Gastroesophageal sphincter (tissue), 4 donors: Measurements from ENCODE around the gene GCC1. TPM values are rescaled to one million over a fixed set of nuclear protein-coding genes. Genes with fewer than 3 reads are reported as not detected.

ENCODE experiments used
- ATAC-seq: fragments of 150-250 bp; one replicate; pipeline ENCODE4 v1.9.1; 2016; ENCODE audit warnings: mild to moderate bottlenecking, moderate library complexity
- H3K27ac ChIP-seq, 4 donors: fragments of 200-600 bp; sonication (generic) in 3 of 4; 1 replicate in 3 of 4; 2 replicates in 1 of 4; pipeline ENCODE4 v1.5.1; 2016 to 2019
- H3K27me3 ChIP-seq: fragments of 200-600 bp; sonication (generic); one replicate; pipeline ENCODE4 v1.5.1; 2019
- H3K36me3 ChIP-seq, 2 donors: fragments of 200-600 bp; sonication (generic); one replicate each; pipeline ENCODE4 v1.5.1; 2019; ENCODE audit warnings: control low read depth in 1 of 2
- H3K4me1 ChIP-seq, 3 donors: fragments of 200-600 bp; sonication (generic); 1 replicate in 2 of 3; 2 replicates in 1 of 3; pipeline ENCODE4 v1.5.1; 2016 to 2019; ENCODE audit warnings: control low read depth in 2 of 3
- H3K4me3 ChIP-seq, 2 donors: fragments of 200-600 bp; sonication (generic); one replicate each; pipeline ENCODE4 v1.5.1; 2019; ENCODE audit warnings: mild to moderate bottlenecking in 1 of 2, moderate library complexity in 1 of 2
- H3K9me3 ChIP-seq, 3 donors: fragments of 200-600 bp; sonication (generic); one replicate each; pipeline ENCODE4 v1.5.1; 2017 to 2019; ENCODE audit warnings: control low read depth in 2 of 3
- CTCF ChIP-seq, 4 experiments: fragments of 200-600 bp in 2 of 4; fragments of 450-650 bp in 2 of 4; sonication (generic) in 1 of 4; IDR thresholded peaks; one replicate each; pipeline ENCODE4 v1.5.1; 2017 to 2019; ENCODE audit warnings: antibody characterized with exemption in 4 of 4, mild to moderate bottlenecking in 2 of 4, moderate library complexity in 2 of 4
- EP300 ChIP-seq: sonication (generic); formaldehyde crosslinking; IDR thresholded peaks from one replicate; pipeline ENCODE4 v1.6.1; 2017; ENCODE audit warnings: antibody characterized with exemption, mild to moderate bottlenecking
- POLR2A ChIP-seq, 2 donors: fragments of 450-650 bp; IDR thresholded peaks; one replicate each; pipeline ENCODE4 v1.6.1; 2017; ENCODE audit warnings: antibody characterized with exemption in 2 of 2, mild to moderate bottlenecking in 2 of 2, moderate library complexity in 1 of 2
- POLR2AphosphoS5 ChIP-seq: sonication (generic); formaldehyde crosslinking; IDR thresholded peaks from one replicate; pipeline ENCODE4 v1.6.1; 2017; ENCODE audit warnings: antibody characterized with exemption
- WGBS, 2 donors: methylation state at CpG; one replicate each; pipeline ENCODE4 v1.1.5; 2018; ENCODE audit warnings: low coverage in 1 of 2; 5-methylcytosine and 5-hydroxymethylcytosine counted together
- total RNA-seq, 4 donors: library from RNA; depleted of rRNA; stranded (reverse); fragments of >200 nt; gene quantifications; one replicate each; pipeline ENCODE4 v1.1.0, GENCODE V29; 2016

The GCC1 gene
- total RNA-seq, 4 donors from 2014 or later = 15.7 to 20.3 (median 16.8) TPM

DNA sequence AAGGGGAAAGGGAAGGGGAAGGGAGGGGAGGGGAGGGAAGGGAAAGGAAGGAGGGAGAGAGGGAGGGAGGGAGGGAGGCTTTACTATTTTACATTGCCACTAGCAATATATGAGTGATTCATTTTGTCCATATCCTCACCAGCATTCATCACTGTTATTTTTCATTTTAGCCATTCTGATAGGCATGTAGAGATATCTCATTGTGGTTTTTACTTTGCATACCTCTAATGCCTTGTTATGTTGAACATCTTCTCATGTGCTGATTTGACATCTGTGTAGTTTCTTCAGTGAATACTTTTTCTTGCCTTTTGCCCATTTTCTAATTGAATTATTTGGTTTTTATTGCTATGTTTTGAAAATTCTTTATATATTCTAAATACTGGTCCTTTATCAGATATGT lies 52.7 kb downstream of the GCC1 start:
- Histone ChIP-seq H3K4me3 (no peak overlapping the region), H3K27ac (no peak overlapping the region), H3K9me3 (peaks cover 0 to 20% (median 0%) of the 10 kb centered on the region in 3 donors), H3K4me1 (peaks cover 0 to 9% (median 0%) of the 10 kb centered on the region in 3 donors), H3K27me3 (peaks cover 43% of the 10 kb centered on the region), H3K36me3 (no peaks in the 10 kb centered on the region)
- ATAC-seq = no peak
- no peak for TF ChIP-seq EP300
- no peak for TF ChIP-seq POLR2A (IDR thresholded peaks at IDR 0.05)
- TF ChIP-seq CTCF (IDR thresholded peaks at IDR 0.05) = no peak
- no peak for TF ChIP-seq POLR2AphosphoS5

DNA sequence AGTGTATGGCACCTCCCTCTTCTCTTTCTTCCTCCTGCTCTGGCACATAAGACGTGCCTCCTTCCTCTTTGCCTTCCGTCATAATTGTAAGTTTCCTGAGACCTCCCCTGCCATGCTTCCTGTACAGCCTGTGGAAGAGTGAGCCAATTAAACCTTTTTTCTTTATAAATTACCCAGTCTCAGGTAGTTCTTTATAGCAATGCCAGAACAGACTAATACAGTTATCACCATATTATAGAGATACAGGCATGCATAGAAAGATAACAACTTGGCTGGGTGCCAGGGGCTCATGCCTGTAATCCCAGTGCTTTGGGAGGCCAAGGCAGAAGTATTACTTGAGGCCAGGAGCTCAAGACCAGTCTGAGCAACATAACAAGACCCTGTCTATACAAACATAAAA lies 53.2 kb downstream of the GCC1 start:
- no peak for ATAC-seq
- peaks cover 37% of the 10 kb centered on the region for H3K27me3 ChIP-seq
- peaks cover 0 to 8% (median 0%) of the 10 kb centered on the region in 3 donors for H3K4me1 ChIP-seq
- H3K27ac ChIP-seq = no peak overlapping the region
- 48% methylated on average over 2 of the region's 2 CpGs; no CpG with 5 or more reads in 1 of the 2 donors for WGBS, 2 donors
- no peak overlapping the region for H3K4me3 ChIP-seq
- TF ChIP-seq POLR2A (IDR thresholded peaks at IDR 0.05) (no peak), CTCF (IDR thresholded peaks at IDR 0.05) (no peak), EP300 (no peak), POLR2AphosphoS5 (no peak)
- H3K36me3 ChIP-seq = no peaks in the 10 kb centered on the region
- peaks cover 0 to 20% (median 0%) of the 10 kb centered on the region in 3 donors for H3K9me3 ChIP-seq

Other genes with a start within 250 kb of the GCC1 start
- 10 to 100 TPM; 33.8 to 37.3 (median 35.1) TPM for gene ZNF800, start 192.9 kb downstream of the GCC1 start, total RNA-seq
- gene ARF5, start 2.8 kb upstream of the GCC1 start, total RNA-seq = 100 to 1,000 TPM; 113 to 162 (median 141) TPM
- gene FSCN3, start 8.1 kb upstream of the GCC1 start, total RNA-seq = 1 to 10 TPM in 3 of 4 donors, not detected in 1; 1.0 to 5.0 (median 1.4) TPM
- not detected for gene PAX4, start 32.5 kb upstream of the GCC1 start, total RNA-seq
- 100 to 1,000 TPM in 3 of 4 donors, 10 to 100 TPM in 1; 97.1 to 119 (median 103) TPM for gene SND1, start 66.6 kb upstream of the GCC1 start, total RNA-seq